GM19372 (cell line): ENCODE measurements around the gene CXCL16.

ENCODE experiments used
- ATAC-seq: cut with Tn5 transposase; IDR thresholded peaks from one replicate; pipeline ENCODE4 v1.9.1; 2021; ENCODE audit warnings: mild to moderate bottlenecking, low read depth, moderate library complexity; ENCODE audit not compliant: unreplicated experiment

The CXCL16 gene, protein sequence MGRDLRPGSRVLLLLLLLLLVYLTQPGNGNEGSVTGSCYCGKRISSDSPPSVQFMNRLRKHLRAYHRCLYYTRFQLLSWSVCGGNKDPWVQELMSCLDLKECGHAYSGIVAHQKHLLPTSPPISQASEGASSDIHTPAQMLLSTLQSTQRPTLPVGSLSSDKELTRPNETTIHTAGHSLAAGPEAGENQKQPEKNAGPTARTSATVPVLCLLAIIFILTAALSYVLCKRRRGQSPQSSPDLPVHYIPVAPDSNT

DNA sequence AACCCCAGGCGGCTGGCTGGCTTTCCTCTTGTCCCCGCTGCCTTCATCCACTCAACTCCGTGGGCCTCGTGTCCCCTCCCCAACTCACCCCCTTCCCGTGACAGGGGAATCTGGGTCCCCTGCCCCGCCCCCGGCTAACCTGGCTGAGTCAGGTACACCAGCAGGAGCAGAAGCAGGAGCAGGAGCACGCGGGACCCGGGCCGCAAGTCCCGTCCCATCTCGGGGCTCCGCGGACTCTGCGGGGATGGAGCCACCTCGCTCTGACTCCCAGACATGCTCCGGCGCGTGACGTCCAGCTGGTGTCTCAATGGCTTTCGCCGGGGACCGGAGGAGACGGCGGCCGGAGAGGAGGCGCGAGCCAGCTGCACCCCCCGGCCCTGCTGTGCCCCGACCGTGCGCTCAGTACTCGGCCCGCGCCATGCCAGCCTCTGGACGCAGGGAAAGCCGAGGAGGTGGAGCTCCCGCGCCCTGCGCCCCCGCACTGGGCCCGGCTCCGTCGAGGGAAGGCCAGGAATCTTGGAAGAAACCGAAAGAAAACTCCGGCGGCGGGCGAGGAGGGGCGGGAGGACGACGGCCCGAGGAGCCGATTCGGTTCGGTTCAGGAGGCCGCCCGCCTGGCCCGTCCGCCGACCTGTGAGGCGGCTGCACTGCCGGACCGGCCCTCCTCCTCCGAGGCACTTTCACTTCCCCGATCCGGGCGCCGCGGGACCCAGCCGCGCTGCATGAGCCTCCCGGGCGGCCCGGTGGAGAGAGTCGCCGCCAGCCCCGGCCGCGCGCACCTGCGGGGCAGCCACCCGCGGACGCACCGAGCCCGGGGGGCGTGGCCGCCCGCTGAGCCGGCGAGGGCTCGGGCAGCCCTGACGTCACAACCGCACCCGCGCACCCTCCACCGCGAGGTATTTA lies at the start of gene CXCL16, which contains the start of gene ZMYND15:
Gene CXCL16, minus strand, starts transcription at position 807 of the 903 bp plus-strand sequence. Its CDS starts 589 bp downstream, at position 218.
Gene ZMYND15, plus strand, starts transcription at position 712 of the 903 bp plus-strand sequence. CDS start 716 bp downstream, outside the sequence.
- no peak for ATAC-seq

DNA sequence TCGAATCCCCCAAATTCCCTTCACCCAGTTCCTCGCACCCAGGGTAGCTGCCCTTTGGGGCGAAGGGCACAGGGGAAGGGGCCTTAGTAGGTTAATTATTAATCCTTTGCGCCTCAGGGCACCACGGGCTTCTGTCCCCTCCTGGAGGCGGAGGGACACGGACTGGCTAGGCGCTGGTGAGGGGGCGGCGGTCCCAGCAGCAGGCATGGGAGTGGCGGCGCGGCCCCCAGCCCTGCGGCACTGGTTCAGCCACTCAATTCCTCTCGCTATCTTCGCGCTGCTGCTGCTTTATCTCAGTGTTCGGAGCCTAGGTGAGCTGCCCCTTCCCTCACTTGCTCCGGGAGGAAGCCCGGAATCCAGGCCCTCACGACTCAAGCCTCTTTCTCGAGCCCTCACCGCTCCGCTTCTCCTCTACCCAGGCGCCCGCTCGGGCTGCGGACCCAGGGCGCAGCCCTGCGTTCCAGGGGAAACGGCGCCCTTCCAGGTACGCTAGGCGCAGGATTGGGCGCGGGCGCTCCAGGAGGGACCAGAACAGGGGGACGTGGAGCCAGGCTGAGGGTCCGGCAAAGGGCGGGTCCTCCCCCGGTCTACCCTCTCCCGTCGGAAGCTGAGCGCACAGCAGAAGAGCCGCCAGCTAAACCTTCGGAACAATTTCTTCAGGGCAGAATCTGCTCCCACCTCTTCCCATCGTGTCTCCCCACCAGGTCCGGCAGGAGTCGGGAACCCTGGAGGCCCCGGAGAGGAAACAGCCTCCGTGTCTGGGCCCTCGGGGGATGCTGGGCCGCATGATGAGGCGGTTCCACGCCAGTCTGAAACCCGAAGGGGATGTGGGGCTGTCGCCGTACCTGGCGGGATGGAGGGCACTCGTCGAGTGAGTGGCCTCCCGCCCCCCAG lies 49.3 kb upstream of the CXCL16 start, which contains the start of gene GLTPD2:
Gene GLTPD2, plus strand, starts transcription at position 158 of the 894 bp plus-strand sequence. Its CDS starts 48 bp downstream, at position 206.
- peak; percentile 8 for ATAC-seq

DNA sequence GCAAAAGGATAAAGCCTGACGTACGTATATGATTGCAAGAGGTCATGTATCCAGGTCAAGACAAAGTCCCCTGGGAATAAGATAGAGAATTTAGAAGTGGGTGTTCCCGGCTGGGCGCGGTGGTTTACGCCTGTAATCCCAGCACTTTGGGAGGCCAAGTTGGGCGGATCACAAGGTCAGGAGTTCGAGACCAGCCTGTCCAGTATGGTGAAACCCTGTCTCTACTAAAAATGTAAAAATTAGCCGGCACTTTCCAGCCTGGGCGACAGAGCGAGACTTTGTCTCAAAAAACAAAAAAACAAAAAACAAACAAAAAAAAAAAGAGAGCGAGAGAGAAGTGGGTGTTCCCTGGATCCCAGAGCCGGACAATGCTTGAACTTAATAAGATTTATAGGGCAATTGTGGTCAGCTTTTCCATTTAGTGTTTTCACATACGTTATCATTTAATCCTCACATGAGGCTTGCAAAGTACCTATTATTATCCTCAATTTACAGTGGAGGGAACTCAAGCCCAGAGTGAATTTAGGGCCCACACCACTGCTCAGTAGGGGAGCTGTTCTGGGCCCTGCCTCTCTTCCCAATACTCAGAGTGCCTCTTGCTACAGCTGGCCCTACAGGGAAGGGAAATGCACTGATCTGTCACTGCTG lies 48.6 kb upstream of the CXCL16 start:
- ATAC-seq: no peak

DNA sequence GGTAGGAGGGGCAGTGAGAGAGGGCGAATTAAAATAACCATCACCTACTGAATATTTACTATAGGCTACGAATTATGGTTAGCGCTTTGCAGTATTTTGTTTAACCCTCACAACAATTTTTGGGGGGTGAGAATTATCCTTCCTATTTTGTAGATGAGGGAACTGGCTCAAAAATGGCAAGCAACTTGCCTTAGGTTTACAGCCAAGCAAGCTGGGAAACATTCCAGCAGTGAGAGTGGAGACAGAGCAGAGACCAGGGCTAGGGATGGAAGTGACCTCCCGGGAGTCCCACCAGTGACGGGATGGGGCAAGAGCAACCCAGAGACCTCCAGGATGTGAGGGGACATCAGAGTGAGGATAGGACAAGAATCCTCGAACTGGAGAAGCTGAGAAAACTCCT lies 46.8 kb upstream of the CXCL16 start:
- ATAC-seq: no peak

DNA sequence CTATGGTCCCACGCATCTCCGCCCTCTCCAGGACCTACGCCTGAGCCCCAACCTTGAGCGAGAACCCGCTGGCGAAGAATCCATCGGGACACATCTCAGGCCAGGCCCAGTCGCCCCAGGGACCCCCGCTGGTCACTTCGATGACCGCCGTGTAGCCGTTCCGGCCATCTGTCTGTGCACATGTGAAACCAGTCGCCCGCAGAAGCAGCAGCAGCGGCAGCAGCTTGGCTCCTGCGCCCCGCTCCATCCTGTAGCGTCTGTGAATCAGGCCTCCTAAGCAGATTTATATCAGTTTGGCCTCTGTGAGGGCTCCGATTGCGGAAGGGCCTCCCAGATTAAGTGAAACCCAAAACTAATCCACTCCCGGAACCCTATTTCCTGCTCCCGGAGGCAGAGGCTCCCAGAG lies 46.4 kb upstream of the CXCL16 start, which contains the start of gene VMO1:
Gene VMO1, minus strand, starts transcription at position 259 of the 406 bp plus-strand sequence. Its CDS starts 12 bp downstream, at position 247.
- ATAC-seq: no peak

DNA sequence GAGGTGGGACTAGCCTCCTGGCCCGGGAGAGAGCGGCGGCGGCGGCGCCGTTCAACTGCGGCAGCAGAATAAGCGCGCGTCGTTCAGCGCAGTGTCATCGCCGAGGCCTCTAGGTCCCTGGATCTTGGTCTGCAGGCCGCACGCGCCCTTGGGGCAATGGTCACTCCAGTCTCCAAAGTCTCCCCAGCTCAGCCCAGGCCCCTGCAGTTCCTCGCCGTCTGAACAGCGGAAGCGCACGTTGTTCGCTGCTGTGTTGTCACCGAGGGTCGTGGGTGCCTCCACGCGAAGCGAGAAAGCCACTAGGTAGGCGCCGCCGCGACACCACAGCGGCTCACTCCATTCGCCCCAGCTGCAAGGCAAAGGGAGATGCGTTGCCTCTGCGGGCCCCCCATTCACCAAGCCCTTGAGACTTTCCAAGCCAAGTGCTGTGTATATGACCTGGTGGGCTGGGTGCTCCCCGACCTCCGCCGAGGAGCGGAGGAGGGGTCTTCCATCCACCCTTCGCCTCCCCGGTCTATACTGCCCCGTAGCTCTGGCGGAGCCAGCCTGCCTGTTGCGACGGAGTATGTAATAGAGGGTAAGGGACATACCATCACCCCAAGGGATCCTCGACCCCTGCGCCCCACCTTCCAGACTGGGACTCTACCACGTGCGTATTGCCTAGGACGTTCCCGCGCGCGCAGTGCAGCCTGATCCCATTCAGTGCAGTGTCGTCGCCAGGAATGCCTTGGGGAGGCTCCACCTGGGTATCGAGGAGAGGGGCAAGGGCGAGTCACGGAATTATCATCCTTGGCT lies 45.8 kb upstream of the CXCL16 start:
- no peak for ATAC-seq

DNA sequence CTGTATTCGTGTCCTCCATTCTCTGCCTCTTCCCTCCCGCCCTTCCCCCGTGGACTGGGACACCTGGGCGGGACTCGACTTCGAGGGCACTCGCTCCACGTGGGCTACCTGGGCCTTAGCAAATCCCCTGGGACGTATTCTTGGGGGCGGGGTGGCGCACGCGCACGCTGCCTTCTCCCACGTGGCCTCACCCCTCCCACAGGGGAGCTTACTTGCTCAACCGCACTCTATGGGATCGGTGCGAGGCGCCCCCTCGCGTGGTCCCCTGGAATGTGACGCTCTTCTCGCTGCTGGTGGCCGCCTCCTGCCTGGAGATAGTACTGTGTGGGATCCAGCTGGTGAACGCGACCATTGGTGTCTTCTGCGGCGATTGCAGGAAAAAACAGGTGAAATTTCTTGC lies 42.9 kb upstream of the CXCL16 start:
- ATAC-seq: no peak

DNA sequence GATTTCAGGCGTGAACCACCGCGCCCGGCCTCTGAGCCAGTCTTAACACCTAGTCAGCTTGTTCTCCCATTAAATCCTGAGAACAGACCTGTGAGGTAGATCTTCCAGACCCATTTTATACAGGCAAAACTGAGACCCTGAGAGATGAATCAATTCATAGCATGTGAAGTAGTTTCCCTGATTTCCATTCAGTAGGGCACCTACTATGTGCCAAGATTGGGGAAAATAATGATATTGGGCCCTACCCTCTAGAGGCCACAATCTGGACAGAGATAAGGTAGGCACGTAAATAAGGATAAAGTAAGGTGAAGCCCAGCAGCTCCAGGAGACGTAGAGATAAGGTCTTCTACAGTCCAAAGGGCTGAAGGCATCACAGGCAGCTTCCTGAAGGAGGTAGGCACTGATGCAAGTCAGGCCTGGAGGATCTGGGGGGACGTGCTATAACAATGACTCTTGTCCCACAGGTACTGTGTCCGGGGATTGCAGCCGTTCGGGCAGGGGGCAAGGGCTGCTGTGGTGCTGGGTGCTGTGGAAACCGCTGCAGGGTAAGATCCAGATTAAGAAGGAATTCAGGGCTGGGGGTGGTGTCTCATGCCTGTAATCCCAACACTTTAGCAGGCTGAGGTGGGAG lies 40.7 kb upstream of the CXCL16 start:
- no peak for ATAC-seq

DNA sequence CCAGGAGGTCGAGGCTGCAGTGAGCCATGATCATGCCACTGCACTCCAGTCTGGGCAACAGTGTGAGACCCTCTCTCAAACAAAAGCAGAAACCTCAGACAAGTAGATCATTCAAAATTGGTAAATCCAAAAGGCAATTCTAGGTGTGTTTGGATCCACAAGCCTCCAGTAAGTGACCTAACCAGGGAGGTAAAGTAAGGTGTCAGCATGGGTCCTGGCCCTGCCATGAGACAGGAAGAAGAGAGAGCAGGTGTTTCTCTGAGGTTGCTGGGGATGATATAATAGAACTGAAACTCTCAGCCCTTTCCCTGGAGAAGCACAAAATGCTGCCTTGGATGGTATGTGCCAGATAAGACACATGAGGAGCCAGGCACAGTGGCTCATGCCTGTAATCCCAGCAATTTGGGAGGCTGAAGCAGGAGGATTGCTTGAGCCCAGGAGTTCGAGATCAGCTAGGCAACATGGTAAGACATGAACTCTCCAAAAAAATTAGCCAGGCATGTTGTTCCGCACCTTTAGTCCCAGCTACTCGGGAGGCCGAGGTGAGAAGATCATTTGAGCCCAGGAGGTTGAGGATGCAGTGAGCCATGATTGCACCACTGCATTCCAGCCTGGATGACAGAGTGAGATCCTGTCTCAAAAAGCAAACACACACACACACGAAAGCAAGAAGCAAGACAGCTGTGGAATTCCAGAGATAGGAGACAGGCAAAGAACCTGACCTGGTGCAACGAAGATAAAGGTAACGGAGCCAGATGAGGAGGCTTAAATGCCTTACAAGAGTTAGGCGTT lies 38.4 kb upstream of the CXCL16 start:
- no peak for ATAC-seq

DNA sequence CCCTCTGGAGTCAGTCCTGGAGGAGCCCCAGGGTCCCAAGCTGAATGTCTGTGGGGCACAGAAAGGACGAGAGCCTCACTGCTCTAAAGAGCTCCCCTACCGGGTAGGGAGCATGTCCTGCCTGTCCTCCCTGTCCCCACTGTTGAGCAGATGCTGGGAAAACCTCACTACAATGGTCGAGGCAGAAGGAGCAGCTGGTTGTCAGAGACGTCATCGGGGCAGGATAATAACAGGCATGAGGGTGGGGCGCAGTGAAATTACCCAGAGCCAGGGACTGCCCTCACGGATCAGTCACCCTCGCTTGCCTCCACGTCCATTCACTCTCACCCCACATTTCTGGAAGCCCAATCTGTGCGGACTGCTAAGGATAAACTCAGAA lies 32.5 kb upstream of the CXCL16 start:
- ATAC-seq: no peak

DNA sequence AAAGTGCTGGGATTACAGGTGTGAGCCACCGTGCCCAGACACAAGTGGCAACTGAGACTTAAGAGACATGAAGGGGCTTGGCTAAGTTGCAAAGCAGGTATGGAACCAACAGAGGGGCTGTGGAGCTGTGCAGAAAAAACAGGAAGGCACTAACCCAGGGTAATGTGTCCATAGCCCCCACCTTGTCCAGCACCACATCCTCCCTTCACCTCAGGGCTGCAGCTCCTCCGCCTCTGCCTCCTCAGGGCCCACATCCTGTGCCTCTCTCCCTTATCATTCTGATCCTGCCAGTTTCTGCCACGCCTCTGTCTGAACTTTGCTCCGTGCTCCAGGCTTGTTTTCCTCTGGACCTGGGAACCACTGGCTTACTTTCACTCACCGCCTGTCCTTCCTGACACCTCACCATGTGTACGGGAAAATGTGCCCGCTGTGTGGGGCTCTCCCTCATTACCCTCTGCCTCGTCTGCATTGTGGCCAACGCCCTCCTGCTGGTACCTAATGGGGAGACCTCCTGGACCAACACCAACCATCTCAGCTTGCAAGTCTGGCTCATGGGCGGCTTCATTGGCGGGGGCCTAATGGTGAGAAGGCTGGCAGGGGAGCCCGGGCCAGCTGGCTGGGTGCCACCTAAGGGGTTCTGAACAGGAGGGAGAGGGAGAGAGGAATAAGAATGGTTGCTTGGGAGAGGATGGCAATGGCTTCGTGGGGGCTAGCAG lies 31.9 kb upstream of the CXCL16 start, which contains the start of gene TM4SF5:
Gene TM4SF5, plus strand, starts transcription at position 368 of the 716 bp plus-strand sequence. Its CDS starts 37 bp downstream, at position 405.
- no peak for ATAC-seq

DNA sequence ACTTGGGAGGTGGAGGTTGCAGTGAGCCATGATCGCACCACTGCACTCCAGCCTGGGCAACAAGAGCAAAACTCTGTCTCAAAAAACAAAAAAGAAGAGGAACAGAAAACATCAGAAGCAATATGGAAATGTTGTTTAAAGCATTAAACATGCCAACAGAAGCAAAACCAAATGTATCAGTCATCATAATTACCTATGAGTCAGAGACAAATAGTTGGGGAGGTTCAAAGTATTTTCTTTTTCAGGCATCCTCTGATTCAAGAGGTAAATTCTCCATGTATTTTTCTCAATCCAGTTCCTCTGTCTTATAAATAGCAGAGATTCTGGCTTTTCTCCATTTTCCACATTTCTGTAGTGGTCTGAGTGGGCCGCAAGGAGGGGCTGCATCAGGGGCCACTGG lies 29.9 kb upstream of the CXCL16 start:
- no peak for ATAC-seq

DNA sequence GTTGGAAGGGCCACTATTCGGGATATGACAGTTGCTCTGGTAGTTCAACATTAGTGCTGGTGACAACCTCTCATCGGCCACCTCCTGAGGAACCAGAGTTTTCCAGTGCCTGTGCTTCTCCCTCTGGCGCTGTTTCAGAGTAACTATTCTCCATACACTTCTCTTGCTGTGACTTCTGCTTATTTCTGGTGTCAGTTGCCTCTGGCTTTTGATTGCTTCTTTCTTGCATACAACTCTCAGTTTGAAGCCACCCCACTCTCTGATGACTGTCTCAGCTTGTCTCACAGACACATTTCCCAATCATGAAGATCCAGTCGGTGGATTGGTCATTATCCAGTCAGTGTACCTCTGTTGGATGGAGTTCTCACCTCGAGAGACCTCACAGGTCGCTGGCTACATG lies 28.6 kb upstream of the CXCL16 start:
- ATAC-seq: no peak

DNA sequence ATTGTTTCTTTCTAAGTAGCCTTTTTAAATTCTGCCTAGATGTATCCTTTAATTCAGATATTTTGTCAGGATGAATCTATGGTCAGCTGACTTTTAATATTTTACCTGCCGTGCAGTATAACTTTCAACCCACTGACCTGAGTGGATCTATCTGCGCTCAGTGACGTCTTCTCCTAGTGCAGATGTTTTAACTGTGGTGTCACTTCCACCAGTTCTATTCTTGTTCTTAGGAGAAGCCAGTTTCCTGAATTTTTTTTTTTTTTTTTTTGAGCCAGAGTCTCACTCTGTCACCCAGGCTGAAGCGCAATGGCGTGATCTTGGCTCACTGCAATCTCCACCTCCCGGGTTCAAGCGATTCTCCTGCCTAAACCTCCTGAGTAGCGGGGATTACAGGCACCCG lies 27.0 kb upstream of the CXCL16 start:
- no peak for ATAC-seq

DNA sequence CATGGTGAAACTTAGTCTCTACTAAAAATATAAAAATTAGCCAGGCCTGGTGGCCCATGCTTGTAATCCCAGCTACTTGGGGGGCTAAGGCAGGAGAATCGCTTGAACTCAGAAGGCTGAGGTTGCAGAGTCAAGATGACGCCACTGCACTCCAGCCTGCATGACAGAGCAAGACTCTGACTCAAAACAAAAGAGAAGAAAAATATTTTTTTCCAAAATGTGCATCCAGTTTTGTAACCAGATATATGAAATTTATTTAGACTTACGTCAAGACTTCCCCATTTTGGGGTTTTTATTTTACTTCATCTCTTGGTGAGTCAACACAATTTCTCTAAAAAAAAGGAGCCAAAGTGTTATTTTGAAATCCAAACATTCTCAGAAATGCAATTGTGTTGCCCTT lies 26.5 kb upstream of the CXCL16 start:
- no peak for ATAC-seq

DNA sequence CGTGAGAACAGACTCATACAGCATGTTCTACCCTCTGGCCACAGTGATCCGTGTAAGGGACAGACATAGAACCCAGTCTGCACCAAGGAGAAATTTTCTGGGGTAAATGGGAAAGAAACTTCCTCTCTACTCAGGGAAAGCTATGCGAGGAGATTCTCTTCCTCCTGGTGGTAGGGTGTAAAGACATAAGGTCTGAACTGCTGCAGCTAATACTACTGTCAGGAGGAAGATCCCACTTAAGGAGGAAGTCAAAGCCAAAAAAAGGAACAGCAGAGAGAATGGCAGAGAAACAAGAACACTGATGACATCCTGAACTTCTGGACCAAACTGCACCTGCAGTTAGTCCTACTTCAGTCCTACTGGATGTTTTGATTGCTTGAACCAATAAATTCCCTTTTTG lies 24.9 kb upstream of the CXCL16 start:
- no peak for ATAC-seq

DNA sequence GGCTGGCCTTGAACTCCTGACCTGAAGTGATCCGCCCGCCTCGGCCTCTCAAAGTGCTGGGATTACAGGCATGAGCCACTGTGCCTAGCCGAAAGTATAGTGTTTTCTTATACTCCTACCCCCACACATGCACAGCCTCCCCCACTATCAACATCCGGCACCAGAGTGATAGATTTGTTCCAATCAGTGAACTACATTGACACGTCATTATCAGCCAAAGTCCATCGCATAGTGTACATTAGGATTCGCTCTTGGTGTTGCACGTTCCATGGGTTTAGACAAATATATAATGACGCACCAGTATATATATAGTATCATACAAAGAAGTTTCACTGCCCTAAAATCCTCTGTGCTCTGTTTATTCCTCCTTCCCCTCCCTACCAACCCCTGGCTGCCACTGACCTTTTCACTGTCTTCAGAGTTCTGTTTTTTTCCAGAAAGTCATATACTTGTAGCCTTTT lies 20.1 kb upstream of the CXCL16 start:
- ATAC-seq: no peak
